NCI-H226 (cell line): ENCODE data around the gene COX7B.

Source experiments
- DNase-seq: peaks from one replicate; pipeline ENCODE4 v3.0.0-alpha.2; 2015

The COX7B gene

DNA sequence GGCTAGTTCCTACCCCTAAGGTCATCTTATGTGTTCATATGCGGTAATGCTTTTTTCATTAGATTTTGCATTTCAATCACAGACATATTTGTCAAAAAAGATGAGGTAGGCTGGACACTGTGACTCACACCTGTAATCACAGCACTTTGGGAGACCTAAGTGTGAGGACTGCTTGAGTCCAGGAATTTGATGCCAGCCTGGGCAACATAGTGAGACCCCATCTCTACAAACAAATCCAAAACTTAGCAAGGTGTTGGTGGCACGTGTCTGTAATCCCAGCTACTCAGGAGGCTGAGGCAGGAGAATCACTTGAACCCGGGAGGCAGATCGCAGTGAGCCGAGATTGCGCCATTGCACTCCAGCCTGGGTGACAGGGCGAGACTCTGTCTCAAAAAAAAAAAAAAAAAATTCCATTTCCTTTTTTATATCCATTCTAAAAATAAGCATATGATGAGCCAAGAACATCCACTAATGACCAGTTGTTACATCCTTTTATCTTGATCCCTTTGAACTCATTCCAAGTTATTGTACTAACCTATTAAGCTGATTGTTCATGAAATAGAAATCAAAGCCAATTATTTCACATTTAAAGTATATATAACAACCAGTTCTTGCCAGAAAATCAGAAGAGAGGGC is 46.8 kb downstream of the COX7B start:
- no peak for DNase-seq

DNA sequence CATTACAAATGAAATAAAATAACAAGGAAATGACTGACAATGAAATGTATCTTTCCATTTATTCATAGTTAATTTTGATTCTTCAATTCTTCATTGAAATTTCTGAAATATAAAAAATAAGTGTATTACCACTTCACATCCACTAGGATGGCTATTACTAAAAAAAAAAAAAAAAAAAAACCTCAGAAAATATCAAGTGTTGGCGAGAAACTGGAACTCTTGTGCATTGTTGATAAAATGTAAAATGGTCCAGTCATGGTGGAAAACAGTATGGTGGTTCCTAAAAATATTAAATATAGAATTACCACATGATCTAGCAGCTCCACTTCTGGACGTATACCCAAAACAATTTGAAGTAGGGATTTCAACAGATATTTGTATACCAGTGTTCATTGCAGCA is 47.3 kb downstream of the COX7B start:
- no peak for DNase-seq

- no peak for DNase-seq
Measured at GRCh38 chrX:77949840-77950239, 50.6 kb downstream of the COX7B start.

DNA sequence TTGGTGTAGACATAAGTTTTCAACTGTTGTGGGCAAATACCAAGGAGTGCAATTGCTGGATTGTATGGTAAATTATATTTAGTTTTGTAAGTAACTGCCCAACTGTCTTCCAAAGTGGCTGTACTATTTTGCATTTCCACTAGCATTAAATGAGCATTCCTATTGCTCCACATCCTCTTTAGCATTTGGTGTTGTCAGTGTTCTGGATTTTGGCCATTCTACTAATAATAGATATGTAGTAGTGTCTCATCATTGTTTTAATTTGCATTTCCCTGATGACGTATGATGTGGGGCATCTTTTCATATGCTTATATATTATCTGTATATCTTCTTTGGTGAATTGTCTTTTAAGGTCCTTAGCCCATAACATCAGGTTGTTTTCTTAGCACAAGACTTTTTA is 52.9 kb downstream of the COX7B start:
- DNase-seq = no peak

DNA sequence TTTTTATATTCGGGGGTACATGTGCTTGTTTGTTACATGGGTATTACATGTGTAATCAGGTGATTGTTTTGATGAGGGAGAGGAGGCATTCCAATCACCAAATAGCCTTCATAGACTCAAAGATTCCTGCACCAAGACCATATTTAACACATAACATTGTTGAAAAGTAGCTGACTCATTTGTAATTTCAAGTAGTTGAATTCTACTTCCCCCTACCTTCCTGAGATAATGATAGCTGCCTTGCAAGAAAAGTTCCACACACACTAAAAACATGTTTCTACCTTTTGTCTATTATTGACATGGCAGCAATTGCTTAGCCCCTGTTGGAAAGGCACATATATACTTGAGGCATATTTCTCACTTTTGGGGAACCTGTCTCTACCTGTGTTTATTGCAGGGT is 54.0 kb downstream of the COX7B start:
- no peak for DNase-seq

GRCh38 chrX:77953708-77954107 is 54.4 kb downstream of the COX7B start:
- no peak for DNase-seq
